Measurements from ENCODE around the gene COLEC12.

The COLEC12 gene

DNA sequence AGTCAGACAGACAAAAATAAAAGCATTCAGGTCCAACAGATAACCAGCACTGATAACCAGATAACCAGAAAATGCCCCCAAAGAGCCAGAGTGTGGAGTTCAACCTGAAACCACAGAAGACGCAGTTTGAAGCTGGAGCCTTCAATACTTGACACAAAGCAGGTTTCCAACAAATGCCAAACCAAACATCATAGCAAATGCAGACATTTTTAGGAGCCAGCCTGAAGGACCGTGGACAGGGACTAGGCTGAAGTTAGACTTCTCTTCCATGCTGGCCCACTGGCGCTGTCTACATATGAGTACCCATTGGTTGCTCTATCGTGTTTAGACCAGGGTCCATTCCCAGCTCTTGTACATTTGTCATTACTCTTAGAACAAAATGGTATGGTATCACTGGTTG is 9.9 kb downstream of the COLEC12 start:
- TF ChIP-seq, protein P1, sequence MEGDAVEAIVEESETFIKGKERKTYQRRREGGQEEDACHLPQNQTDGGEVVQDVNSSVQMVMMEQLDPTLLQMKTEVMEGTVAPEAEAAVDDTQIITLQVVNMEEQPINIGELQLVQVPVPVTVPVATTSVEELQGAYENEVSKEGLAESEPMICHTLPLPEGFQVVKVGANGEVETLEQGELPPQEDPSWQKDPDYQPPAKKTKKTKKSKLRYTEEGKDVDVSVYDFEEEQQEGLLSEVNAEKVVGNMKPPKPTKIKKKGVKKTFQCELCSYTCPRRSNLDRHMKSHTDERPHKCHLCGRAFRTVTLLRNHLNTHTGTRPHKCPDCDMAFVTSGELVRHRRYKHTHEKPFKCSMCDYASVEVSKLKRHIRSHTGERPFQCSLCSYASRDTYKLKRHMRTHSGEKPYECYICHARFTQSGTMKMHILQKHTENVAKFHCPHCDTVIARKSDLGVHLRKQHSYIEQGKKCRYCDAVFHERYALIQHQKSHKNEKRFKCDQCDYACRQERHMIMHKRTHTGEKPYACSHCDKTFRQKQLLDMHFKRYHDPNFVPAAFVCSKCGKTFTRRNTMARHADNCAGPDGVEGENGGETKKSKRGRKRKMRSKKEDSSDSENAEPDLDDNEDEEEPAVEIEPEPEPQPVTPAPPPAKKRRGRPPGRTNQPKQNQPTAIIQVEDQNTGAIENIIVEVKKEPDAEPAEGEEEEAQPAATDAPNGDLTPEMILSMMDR (IDR thresholded peaks at IDR 0.05; ENCODE audit: low read depth, low read length, missing control alignments): no peak
- DNase-seq (ENCODE audit: low read depth): no peak
- no peak overlapping the region for H3K4me3 ChIP-seq (ENCODE audit: low read depth, low read length)

DNA sequence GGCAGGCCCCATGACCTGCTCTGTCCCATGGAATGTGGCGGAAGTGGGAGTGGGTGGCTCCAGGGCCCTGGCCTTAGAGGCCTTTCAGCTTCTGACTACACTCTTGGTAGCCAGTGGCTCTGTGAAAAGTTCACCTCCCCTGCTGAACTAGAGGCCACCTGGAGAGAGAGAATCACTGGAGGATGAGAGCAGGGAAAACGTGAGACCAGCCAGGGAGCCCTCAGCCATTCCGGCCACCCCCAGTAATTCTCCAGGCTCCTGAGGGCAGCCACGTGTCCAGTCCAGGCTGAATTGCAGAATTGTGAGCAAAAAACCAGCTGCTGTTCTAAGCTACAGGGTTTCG is 10.5 kb downstream of the COLEC12 start:
- H3K4me3 ChIP-seq (ENCODE audit: low read depth, low read length): no peak overlapping the region
- TF ChIP-seq, protein P1 (IDR thresholded peaks at IDR 0.05; ENCODE audit: low read depth, low read length, missing control alignments): no peak
- no peak for DNase-seq (ENCODE audit: low read depth)

DNA sequence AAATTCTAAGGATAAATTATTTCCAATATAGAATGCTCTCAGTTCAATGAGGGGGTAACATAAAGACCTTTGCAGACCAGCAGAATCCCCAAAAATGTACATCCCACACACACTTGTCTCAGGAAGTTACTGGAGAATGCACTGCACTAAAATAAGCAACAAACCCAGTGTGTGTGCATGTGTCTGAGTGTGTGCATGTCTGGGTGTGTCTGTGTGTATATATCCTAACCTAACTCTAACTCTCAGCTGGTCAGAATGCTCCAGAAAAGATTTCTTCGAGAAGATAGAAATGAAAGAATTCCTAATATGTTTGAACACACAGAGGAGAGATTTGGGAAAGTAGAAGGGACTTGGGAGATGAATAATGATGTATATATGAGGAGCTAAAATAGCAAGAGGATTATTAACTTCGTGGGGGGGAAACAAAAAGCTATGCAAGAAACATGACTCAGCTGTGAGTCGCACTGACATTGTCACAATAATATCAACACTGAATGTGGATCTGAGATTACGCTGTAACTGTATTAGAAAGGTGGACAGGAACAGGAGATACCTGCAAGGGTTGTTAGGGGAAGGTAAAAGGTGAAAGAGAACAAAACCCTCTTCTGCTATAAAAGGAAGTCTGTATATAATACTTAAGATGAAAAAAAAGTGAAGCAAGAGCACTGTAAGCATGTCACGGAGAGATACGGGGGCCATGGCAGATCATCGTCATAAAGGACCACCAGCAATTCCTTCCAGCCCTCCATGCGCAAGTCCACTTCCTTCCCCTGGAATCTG is 11.1 kb downstream of the COLEC12 start:
- DNase-seq (ENCODE audit: low read depth): no peak
- no peak overlapping the region for H3K4me3 ChIP-seq (ENCODE audit: low read depth, low read length)
- TF ChIP-seq, protein P1 (IDR thresholded peaks at IDR 0.05; ENCODE audit: low read depth, low read length, missing control alignments): no peak

DNA sequence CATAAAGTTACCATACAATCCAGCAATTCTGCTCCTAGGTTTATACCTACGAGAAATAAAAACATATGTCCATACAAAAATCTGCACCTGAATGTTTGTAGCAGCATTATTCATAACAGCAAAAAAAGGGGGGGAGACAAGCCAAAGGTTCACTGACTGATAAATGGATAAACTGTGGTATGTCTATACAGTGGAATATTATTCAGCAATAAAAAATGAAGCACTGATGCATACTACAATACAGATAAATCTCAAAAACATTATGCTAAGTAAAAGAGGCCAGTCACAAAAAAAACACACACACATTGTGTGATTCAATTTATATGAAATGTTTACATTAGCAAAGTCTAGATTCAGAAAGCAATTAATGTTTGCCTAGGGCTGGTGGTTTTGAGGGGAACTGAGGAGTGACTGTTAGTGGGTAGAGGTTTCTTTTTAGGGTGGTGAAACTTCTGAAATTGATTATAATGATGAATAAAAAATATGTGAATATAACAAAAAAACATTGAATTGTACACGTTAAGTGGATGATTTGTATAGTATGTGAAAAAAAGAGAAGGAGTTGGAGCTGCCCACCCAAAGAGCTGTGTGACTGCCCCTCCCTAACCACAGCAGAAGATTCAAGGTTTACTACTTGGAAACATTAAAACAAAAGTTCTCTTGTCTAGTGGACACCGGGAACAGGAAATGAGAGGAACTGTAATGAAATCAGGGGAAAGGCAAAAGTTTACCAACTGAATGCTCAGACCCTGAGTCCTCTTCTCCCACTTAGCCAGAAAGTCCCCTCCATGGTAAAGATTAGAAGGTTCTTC is 13.4 kb downstream of the COLEC12 start:
- no peak for DNase-seq (ENCODE audit: low read depth)
- no peak overlapping the region for H3K4me3 ChIP-seq (ENCODE audit: low read depth, low read length)
- TF ChIP-seq, protein P1 (IDR thresholded peaks at IDR 0.05; ENCODE audit: low read depth, low read length, missing control alignments): no peak

GRCh38 chr18:484749-485464 is 15.6 kb downstream of the COLEC12 start:
- no peak overlapping the region for H3K4me3 ChIP-seq (ENCODE audit: low read depth, low read length)
- TF ChIP-seq, protein P1 (IDR thresholded peaks at IDR 0.05; ENCODE audit: low read depth, low read length, missing control alignments): no peak
- DNase-seq (ENCODE audit: low read depth): no peak

- no peak for DNase-seq (ENCODE audit: low read depth)
- TF ChIP-seq, protein P1 (IDR thresholded peaks at IDR 0.05; ENCODE audit: low read depth, low read length, missing control alignments): no peak
- H3K4me3 ChIP-seq (ENCODE audit: low read depth, low read length): no peak overlapping the region
Measured at GRCh38 chr18:478681-479080, 21.8 kb downstream of the COLEC12 start.

Measured in GM12864 (cell line).